GM18520 (cell line): ENCODE results near the gene PPP1R9A.

Source experiments
- ATAC-seq: cut with Tn5 transposase; IDR thresholded peaks from one replicate; pipeline ENCODE4 v1.9.1; 2021; ENCODE audit not compliant: unreplicated experiment

The PPP1R9A gene

GRCh38 chr7:95092324-95092723 is 184.9 kb downstream of the PPP1R9A start:
- ATAC-seq = no peak

GRCh38 chr7:95095259-95095965 is 188.0 kb downstream of the PPP1R9A start:
- ATAC-seq = no peak

DNA sequence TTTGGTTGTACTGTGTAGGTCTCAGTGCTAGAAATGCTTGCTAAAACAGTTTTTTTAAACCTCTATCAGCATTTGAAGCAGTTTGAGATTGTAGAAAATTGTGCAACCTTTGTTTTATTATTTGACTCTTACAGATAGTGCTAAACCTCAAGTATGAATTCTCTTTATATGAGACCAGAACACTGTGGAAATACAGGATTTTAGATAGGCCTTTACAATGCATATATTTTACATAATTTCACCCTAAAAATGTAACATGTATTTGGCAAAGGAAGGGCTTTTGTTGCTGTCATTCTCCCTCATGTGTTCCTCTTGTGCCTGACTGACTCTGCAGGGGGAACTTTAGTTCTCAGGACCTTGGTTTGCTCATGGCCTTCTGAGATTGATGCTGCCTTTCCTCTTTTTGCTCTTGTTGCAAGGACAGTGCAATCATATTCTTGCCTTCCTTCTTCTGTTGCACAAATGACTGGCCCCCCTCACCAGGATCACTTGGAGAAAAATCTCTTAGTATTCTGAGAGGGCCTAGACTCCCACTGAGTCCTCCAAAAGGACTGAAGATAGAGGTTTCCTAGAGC is 188.7 kb downstream of the PPP1R9A start:
- ATAC-seq = no peak

DNA sequence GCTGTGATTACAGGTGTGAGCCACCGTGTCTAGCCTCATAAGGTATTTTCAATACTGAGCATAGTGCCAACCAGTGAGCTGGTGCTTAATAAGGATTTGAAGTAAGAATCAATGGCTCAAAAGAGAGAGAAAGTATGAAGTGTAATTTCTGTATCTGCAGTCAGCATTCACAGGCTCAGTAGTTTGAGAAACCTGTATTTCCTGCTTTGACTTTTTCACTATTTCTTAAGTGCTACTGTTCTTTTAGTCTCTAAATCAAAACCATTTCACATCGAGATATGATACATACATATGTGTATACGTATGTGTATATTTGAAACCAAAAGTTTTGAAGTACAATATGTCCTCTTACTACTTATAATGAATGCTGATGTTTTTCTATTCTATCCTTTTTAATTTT is 189.9 kb downstream of the PPP1R9A start:
- ATAC-seq = no peak

DNA sequence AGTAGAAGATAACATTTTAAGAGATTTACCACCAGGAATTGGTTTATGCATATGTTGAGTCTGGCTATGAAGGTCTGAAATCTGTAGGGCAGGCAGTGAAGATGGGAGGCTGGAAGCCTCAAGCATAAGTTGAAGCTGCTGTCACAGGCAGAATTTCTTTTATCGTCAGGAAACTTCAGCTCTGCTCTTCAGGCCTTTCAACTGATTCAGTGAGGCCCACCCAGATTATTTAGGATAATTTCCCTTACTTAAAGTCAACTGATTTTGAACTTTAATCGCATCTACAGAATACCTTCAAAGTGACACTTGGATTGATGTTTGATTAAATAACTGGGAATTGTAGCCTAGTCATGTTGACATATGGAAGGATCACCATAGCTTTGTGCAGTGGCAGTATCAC is 190.5 kb downstream of the PPP1R9A start:
- no peak for ATAC-seq

DNA sequence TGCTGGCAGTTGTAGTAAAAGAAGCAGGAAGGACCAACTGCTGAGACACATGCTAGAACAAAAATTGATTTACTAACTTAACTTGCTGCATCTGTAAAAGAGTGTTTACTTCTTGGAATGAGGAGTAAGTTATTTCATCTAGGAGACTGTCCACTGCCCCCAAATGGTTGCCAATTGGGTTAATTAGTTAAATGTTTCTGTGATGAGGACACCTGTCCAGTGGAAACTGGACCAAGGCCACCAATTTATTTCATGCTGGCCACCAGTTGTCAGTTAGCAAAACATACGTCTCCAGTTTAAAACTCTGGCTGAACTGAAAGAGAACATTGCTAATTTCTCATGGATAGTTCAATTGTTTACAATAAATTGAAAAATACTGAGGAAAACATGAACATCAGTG is 191.7 kb downstream of the PPP1R9A start:
- ATAC-seq = no peak

- no peak for ATAC-seq
Observed at GRCh38 chr7:95101422-95101821, 194.0 kb downstream of the PPP1R9A start.

DNA sequence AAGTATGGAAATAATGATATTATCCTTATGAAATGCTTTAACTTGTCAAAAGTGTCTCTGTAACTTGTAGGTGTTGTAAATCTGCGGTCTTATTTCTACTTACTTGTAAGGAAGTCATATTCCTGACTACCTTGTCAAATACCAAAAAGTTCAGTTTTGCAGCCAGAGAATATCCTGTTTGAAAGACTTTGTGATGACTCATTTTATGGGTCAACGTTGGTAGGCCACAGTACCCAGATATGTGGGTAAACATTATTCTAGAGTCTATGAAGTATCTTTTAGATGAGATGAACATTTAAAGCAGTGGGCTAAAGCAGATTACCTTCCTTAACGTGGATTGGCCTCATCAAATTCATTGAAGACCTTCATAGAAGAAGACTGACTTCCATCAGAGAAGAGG is 195.3 kb downstream of the PPP1R9A start:
- ATAC-seq = no peak

- ATAC-seq = no peak
Observed at GRCh38 chr7:95104739-95105138, 197.3 kb downstream of the PPP1R9A start.

DNA sequence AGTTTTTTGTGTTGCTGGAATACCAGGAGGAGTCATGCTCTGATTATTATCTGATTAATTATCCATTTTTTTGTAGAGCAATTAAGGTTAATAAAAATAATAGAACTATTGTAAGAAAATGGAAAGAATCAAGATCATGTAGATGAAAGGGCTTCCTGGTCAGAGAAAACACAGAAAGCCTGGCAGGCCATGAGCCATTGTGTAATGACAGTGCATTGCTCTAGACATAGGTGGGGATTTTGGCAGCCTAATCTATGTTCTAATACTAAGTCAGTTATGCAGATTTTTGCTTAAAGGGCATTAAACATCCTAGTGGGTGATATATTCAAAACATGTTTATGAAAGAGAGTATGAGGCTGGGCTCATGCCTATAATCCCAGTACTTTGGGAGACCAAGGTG is 198.2 kb downstream of the PPP1R9A start:
- no peak for ATAC-seq

- ATAC-seq = no peak
Observed at GRCh38 chr7:95106401-95106800, 199.0 kb downstream of the PPP1R9A start.

DNA sequence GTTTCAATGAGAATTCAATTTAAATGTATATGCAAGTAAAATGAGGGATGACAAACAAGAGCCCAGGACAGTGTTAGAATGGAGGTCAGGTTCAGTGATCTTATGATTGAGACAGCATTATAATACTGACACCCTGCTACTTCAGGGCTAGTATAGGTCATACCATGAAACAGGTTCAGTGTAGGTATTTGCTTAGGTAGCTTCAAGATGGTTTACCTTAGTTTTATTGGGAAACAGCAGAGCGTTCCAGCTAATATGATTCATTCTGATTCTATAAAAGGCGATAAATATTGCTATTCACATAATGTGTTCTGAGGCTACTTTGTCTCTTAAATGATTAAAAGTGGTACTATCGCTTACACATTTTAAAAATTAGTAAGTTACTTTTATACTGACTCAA is 203.3 kb downstream of the PPP1R9A start:
- no peak for ATAC-seq

GRCh38 chr7:95113590-95113989 is 206.2 kb downstream of the PPP1R9A start:
- no peak for ATAC-seq

DNA sequence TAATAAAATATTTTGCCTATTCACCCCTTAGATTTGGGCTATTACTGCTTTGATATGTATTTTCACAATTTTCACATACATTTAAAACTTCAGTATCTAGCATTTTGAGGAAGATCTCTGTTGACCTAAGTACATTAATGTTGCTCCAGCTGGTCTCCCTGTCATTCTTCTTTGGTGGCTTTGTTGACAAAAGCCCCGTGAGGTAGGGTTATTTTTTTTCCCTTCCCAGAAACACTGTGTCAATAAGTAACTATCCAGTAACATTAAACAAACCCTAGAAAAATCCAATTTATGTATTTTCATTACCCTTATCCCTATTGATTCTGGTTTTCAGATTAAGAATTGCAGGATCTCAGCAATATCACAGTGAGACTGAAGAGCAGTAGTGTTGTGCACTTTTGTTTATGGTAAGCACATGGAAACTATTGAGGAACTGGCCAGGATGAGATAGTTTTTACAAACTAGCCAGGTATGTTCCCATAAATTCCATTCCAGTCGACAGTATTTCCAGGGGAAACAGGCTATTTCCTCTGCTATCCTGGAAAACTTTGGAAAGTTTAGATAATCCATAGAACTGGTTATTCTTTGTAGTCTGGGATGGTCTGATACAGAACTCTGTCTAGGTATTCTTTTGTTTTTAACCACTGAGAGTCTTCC is 218.8 kb downstream of the PPP1R9A start:
- ATAC-seq = no peak

DNA sequence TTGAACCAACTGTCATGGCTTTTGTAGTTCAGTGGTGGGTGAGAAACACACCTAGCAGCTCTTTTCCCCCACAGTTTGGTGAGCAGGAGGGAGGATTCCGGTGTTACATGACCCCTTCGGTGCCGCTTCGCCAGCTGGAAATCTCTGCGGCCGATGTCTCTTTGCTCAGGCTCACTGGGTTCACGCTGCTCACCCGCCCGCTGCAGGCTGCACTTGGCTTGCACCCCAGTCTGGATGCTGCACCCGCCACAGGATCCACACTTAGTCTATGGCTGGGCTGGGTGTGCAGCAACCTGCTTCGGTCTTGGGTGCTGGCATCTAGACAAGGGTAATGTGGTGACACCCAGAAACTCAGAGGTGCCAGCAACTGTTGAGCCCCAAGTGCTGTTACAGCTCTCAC is 225.1 kb downstream of the PPP1R9A start:
- ATAC-seq = no peak

DNA sequence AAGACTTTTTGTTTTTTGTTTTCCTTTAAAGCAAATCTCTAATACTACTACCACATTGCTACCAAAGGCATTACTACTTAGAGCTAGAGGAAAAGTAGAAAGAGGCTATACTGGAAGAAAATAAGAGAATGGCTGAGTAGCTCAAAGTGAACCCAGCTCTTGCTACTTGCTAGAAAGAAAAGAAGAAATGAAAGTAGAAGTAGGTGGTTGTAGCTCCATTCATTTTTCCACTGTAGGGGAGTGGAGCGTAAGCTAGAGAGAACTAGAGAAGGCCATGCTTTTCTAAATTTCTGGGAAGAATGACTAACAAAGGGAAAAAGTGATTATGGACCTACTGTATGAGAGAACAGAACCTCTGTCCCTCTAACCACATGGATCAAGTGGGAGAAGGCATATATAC is 232.5 kb downstream of the PPP1R9A start:
- ATAC-seq = no peak

- ATAC-seq = no peak
Observed at GRCh38 chr7:95141755-95142154, 234.4 kb downstream of the PPP1R9A start.

DNA sequence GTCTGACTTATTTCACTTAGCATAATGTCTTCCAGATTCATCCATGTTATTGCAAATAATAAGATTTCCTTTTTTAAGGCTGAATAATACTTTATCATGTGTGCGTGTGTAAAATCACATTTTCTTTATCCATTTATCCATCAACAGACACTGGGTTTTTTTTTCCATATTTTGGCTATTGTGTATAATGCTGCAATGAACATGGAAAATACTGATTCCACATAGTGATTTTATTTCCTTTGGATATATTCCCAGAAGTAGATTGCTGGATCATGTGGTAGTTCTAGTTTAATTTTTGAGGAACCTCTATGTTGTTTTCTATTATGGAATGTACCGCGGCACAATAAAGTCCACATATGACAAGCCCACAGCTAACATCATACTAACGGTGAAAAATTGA is 236.9 kb downstream of the PPP1R9A start:
- ATAC-seq = no peak

- ATAC-seq = no peak
Observed at GRCh38 chr7:95155965-95156364, 248.6 kb downstream of the PPP1R9A start.

DNA sequence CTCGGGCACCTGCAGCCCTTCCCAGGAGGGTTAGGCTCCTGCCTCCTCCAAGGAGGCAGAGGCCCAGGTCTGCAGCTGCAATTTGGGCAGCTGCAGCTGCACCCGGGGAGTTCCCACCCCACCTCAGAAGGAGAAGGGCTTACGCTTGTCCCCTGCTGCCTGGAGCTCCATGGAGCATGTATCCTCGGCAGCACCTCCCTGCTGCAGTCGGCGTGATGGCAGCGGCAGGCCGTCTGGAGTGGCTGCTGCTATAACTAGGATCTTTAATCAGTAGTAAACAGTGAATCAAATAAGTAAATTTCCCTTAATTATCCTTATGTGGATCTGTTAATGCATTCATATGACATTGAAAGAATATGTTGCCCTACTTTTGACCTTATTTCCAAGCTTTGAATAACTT is 250.0 kb downstream of the PPP1R9A start:
- no peak for ATAC-seq

- no peak for ATAC-seq
Observed at GRCh38 chr7:95169678-95170077, 262.3 kb downstream of the PPP1R9A start.

DNA sequence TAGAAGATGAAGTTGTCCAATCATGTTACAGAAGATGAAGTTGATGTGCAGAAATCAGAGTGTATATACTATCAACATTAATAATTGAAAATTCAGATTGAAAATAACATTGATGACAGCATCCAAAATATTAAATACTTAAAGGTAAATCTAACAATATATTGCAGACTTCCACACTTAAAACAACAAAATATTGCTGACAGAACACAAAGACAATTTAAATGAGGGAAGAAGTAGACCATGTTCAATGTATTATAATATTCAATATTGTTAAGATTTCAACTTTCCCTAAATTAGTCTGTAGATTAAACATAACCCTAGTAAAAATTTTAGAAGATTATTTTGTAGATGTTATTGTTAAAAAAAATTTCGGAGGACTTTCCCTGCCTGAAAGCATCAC is 265.0 kb downstream of the PPP1R9A start:
- no peak for ATAC-seq

- no peak for ATAC-seq
Observed at GRCh38 chr7:95190515-95190914, 283.1 kb downstream of the PPP1R9A start.
